Measurements from ENCODE around the gene MAPRE2. TPM values are rescaled to one million over a fixed set of nuclear protein-coding genes. Genes with fewer than 3 reads are reported as not detected.

The MAPRE2 gene
- total and polyA plus RNA-seq, 2 of the 13 experiments (the other 11 are each of a cell fraction or from before 2014, with no cell fraction given), result 34.5 to 67.9 TPM

DNA sequence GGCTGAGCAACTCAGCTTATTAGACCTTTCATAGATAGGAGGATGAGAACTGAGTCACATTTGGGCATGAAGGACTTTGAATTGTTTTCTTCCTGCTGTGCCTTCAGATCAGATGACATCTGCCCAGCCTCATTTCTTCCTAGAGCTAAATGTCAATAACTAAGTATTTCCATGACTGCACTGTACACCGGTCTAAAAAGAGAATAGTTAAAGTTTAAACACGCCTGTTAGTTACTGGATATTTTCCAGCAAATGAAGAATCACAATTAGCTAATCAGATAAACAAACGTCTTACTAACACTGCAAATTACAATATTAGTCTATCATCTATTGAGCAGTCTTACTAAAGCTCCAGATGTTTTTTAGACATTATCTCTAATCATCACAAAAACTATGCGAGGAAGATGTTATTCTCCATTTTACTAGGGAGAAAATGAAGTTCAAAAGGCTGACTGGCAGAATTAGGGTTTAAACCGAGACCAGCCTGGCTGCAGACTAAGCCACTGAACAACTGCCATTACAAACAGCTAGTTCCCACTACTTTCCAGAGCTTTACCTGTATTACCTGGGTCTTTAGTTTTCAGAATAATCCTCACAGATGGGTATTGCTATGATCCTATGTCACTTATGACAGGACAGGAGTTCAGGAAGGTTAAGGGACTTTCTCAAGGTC, 130.2 kb downstream of the MAPRE2 start (continued):
- TF ChIP-seq, protein P1, sequence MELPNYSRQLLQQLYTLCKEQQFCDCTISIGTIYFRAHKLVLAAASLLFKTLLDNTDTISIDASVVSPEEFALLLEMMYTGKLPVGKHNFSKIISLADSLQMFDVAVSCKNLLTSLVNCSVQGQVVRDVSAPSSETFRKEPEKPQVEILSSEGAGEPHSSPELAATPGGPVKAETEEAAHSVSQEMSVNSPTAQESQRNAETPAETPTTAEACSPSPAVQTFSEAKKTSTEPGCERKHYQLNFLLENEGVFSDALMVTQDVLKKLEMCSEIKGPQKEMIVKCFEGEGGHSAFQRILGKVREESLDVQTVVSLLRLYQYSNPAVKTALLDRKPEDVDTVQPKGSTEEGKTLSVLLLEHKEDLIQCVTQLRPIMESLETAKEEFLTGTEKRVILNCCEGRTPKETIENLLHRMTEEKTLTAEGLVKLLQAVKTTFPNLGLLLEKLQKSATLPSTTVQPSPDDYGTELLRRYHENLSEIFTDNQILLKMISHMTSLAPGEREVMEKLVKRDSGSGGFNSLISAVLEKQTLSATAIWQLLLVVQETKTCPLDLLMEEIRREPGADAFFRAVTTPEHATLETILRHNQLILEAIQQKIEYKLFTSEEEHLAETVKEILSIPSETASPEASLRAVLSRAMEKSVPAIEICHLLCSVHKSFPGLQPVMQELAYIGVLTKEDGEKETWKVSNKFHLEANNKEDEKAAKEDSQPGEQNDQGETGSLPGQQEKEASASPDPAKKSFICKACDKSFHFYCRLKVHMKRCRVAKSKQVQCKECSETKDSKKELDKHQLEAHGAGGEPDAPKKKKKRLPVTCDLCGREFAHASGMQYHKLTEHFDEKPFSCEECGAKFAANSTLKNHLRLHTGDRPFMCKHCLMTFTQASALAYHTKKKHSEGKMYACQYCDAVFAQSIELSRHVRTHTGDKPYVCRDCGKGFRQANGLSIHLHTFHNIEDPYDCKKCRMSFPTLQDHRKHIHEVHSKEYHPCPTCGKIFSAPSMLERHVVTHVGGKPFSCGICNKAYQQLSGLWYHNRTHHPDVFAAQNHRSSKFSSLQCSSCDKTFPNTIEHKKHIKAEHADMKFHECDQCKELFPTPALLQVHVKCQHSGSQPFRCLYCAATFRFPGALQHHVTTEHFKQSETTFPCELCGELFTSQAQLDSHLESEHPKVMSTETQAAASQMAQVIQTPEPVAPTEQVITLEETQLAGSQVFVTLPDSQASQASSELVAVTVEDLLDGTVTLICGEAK (IDR thresholded peaks at IDR 0.05), result no peak
- TF ChIP-seq, protein P1 (CRISPR knock-in tag; IDR thresholded peaks at IDR 0.05), result no peak; the same call in 1 of the 2 replicates
- TF ChIP-seq, protein P2, sequence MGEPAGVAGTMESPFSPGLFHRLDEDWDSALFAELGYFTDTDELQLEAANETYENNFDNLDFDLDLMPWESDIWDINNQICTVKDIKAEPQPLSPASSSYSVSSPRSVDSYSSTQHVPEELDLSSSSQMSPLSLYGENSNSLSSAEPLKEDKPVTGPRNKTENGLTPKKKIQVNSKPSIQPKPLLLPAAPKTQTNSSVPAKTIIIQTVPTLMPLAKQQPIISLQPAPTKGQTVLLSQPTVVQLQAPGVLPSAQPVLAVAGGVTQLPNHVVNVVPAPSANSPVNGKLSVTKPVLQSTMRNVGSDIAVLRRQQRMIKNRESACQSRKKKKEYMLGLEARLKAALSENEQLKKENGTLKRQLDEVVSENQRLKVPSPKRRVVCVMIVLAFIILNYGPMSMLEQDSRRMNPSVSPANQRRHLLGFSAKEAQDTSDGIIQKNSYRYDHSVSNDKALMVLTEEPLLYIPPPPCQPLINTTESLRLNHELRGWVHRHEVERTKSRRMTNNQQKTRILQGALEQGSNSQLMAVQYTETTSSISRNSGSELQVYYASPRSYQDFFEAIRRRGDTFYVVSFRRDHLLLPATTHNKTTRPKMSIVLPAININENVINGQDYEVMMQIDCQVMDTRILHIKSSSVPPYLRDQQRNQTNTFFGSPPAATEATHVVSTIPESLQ (CRISPR knock-in tag; conservative IDR thresholded peaks at IDR 0.05), result no peak
- TF ChIP-seq ZNF619 (CRISPR knock-in tag; IDR thresholded peaks at IDR 0.05), result no peak
- no peak for TF ChIP-seq ZNF333 (CRISPR knock-in tag; IDR thresholded peaks at IDR 0.05; ENCODE audit: borderline replicate concordance)
- TF ChIP-seq MED8 (CRISPR knock-in tag; IDR thresholded peaks at IDR 0.05; ENCODE audit: insufficient replicate concordance), result no peak
- peak; percentile 75; the same call in 1 of the 2 replicates for TF ChIP-seq SP5 (CRISPR knock-in tag; IDR thresholded peaks at IDR 0.05; ENCODE audit: borderline replicate concordance, low read depth)
- TF ChIP-seq POLR2AphosphoS2 (IDR thresholded peaks at IDR 0.05; ENCODE audit: low read depth, low read length), result no peak
- TF ChIP-seq, protein P3, sequence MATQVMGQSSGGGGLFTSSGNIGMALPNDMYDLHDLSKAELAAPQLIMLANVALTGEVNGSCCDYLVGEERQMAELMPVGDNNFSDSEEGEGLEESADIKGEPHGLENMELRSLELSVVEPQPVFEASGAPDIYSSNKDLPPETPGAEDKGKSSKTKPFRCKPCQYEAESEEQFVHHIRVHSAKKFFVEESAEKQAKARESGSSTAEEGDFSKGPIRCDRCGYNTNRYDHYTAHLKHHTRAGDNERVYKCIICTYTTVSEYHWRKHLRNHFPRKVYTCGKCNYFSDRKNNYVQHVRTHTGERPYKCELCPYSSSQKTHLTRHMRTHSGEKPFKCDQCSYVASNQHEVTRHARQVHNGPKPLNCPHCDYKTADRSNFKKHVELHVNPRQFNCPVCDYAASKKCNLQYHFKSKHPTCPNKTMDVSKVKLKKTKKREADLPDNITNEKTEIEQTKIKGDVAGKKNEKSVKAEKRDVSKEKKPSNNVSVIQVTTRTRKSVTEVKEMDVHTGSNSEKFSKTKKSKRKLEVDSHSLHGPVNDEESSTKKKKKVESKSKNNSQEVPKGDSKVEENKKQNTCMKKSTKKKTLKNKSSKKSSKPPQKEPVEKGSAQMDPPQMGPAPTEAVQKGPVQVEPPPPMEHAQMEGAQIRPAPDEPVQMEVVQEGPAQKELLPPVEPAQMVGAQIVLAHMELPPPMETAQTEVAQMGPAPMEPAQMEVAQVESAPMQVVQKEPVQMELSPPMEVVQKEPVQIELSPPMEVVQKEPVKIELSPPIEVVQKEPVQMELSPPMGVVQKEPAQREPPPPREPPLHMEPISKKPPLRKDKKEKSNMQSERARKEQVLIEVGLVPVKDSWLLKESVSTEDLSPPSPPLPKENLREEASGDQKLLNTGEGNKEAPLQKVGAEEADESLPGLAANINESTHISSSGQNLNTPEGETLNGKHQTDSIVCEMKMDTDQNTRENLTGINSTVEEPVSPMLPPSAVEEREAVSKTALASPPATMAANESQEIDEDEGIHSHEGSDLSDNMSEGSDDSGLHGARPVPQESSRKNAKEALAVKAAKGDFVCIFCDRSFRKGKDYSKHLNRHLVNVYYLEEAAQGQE (IDR thresholded peaks at IDR 0.05; ENCODE audit: borderline replicate concordance in 1 of 2, low read depth in 1 of 2, low read length in 2 of 2), result no peak

Data from HepG2 (cell line).